Adrenal gland (tissue), 5 donors: ENCODE measurements around the gene SLC2A13.

Experiments
- CTCF ChIP-seq, 6 experiments: fragments of 450-650 bp in 4 of 6; fragments of 200-600 bp in 2 of 6; sonication (generic) in 1 of 6; IDR thresholded peaks; 1 replicate in 5 of 6; 2 replicates in 1 of 6; pipeline versions ENCODE4 v1.5.1 to v1.8.0; 2016 to 2021; ENCODE audit warnings: antibody characterized with exemption in 6 of 6, mild to moderate bottlenecking in 2 of 6, moderate library complexity in 1 of 6
- POLR2A ChIP-seq, 2 donors: fragments of 450-650 bp; IDR thresholded peaks; one replicate each; pipeline ENCODE4 v1.6.1; 2017; ENCODE audit warnings: antibody characterized with exemption in 2 of 2, mild to moderate bottlenecking in 2 of 2, moderate library complexity in 1 of 2
- donor health status: DM: no; HTN: no; CAD: no.

DNA sequence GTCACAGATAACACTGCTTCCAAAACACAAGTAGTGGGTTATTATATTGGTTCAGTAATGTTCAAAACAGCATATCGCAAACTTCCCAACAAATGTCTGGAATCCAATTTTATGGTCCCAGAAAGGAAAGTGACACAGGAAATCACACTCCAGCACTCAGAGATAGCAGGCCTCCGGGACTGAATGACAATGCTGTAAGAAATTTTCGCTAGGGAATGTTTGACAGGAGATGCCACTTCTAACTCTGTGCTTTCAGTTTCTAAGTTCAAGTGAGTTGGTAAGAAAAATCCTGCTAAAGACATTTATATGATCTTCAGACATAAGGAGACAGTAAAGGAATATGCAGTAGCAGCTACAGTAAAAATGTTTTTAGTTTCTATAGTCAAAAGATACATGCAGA, 93.2 kb downstream of the SLC2A13 start:
- no peak for TF ChIP-seq CTCF (IDR thresholded peaks at IDR 0.05)
- no peak for TF ChIP-seq POLR2A (IDR thresholded peaks at IDR 0.05)
